ENCODE measurements around the gene GUCY1A1.

Gene GUCY1A1

GRCh38 chr4:155745984-155746383 is 79.3 kb downstream of the GUCY1A1 start:
- no peak for DNase-seq

- no peak for DNase-seq
Measured at GRCh38 chr4:155748039-155748438, 81.4 kb downstream of the GUCY1A1 start.

DNA sequence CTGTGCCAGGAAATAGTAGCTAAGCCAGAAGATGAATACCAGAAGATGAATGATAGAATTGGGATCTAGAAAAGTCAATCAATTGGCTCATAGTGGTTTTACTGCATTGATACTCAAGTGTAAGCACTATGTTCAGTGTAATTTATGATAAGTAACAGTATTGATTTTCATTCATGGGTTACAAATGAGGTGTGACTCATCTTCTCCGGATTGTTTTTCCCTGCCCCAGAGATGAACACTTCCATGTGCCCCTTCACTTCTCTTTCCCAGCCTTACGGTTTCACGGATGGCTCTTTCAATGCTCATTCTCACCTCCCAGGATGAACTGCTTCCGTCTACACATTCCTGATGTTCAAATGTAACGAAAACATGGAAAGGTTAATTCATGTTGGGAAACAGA is 82.4 kb downstream of the GUCY1A1 start:
- DNase-seq, result no peak

GRCh38 chr4:155751569-155751968 is 84.9 kb downstream of the GUCY1A1 start:
- DNase-seq, result no peak

GRCh38 chr4:155757745-155758265 is 91.2 kb downstream of the GUCY1A1 start:
- no peak for DNase-seq

DNA sequence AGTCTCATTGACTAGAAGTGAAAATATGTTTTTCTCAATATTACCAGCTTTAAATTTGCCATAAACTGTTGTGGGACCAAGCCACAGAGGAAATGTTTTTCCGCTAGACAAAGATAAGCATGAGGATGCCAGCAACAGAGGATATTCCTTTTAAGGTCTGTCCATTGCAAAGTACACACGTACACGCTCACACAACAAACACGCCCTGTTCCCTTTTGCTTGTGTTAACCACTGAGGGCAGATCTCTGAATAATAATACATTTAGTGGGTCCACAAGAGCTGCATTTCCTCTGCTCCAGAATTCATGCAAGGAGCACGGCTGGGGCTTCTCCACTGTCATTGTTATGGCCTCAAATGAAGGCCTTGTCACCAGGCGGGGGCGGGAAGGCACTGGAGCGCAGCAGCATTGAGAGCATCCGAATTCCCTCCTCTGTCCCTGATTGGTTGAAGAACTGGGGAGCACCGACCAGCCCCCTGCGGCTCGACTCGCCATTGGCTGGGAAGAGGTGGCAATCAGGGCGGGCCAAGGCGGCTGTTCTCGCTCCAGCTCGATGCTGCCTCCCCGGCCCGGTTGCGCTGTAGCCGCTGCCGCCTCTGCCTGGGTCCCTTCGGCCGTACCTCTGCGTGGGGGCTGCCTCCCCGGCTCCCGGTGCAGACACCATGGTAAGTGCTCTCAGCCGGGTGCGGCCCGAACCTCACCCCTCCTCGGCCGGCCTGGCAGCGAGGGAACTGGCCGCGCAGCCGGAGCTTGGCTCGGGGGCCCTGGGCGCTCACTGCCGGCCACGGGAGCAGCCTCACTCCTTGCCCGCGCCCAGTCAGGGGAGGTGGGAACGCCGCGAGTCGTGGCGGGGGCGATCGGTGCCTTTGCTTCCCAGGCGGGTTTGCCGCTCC is 92.1 kb downstream of the GUCY1A1 start, which contains the start of gene GUCY1B1:
Gene GUCY1B1, plus strand, starts transcription at position 541 of the 891 bp plus-strand sequence. Its CDS starts 120 bp downstream, at position 661.
- peak; percentile 4 for DNase-seq

- DNase-seq, result no peak
Measured at GRCh38 chr4:155759372-155760252, 93.0 kb downstream of the GUCY1A1 start.

GRCh38 chr4:155761047-155761446 is 94.4 kb downstream of the GUCY1A1 start:
- DNase-seq, result no peak

DNA sequence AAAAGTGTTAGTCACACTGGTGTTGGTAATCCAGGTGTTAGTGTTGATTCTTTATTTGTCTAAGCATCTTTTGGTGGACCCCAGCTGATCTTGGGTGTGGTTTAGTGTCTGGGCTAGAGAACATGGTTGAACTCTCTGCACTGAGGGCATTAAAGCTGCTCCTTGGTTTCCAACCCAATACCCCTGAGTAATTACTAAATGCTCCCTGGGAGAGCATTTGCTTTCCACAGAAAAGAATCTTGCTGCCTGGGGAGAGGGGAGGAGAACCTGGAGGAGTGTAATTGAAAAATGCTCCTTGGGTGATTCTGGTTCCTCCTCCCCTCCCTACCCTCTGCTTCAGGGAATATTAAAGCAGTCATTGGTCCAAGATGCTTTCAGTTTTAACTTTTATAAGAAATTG is 95.3 kb downstream of the GUCY1A1 start:
- no peak for DNase-seq

- no peak for DNase-seq
Measured at GRCh38 chr4:155762334-155762733, 95.7 kb downstream of the GUCY1A1 start.

- no peak for DNase-seq
Measured at GRCh38 chr4:155763551-155763950, 96.9 kb downstream of the GUCY1A1 start.

- DNase-seq, result no peak
Measured at GRCh38 chr4:155765149-155765548, 98.5 kb downstream of the GUCY1A1 start.

DNA sequence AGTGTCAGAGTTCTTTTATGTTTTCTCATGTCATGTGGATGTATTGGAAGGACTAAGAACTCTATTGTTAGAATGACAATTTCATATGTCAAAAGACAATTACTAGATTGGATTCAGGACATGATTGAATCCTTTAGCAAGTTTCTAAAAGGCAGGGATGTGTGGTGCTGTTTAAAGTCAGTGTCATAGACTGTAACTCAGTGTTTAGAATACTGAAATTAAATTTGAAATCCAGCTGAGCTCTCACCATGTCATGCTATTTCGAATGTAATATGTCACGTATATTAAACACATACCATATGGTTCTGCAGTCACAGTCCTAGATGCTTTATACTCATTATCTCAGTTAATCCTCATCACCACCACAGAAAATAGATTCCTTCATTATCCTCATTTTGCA is 100.0 kb downstream of the GUCY1A1 start:
- DNase-seq, result no peak

DNA sequence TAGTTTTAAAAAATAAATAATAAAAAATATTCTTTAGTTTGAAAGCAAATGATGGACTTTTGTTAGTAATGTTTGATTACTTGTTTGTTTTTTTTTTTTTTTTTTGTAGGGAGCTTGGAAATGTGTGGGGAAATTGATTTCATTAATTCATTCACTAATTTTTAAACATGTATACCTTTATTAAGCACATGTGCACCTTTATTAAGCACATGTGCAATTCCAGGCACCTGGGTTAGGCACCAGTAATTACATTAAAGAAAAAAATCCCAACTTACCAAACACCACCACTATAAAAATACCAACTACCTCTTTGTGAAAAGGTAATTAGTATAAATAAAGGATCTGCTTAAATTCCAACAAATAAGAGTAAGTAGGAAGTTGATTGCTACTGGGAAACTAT is 101.7 kb downstream of the GUCY1A1 start:
- no peak for DNase-seq

- no peak for DNase-seq
Measured at GRCh38 chr4:155769090-155769489, 102.4 kb downstream of the GUCY1A1 start.

DNA sequence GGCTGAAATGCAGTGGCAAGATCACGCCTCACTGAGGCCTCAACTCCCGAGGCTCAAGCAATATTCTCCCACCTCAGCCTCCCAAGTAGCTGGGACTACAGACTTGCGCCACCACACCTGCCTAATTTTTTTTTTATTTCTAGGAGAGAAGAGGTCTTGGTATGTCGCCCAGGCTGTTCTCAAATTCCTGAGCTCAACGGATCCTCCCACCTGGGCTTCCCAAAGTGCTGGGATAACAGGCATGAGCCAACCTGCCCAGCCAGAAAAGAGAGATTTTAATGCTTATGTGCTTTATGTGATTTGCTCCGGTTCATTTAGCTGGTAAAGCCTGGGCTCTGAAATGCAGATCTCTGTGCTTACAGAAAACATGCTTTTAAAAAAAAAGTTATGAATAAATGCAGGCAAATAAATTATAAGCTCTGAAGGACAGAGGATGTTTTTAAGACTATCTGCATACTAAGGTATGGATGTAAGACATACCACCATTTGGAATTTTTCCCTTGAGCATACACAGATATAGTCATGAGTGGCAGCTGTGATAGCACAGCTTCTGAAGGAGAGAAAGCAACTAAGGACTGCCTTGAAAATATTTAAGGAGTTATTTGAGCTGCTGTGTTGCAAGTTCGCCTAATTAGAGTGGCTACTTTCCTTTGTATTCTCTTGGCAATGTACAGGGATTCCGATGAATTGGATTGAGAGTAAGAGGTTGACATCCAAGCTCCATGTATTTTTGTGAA is 106.0 kb downstream of the GUCY1A1 start:
- no peak for DNase-seq

DNA sequence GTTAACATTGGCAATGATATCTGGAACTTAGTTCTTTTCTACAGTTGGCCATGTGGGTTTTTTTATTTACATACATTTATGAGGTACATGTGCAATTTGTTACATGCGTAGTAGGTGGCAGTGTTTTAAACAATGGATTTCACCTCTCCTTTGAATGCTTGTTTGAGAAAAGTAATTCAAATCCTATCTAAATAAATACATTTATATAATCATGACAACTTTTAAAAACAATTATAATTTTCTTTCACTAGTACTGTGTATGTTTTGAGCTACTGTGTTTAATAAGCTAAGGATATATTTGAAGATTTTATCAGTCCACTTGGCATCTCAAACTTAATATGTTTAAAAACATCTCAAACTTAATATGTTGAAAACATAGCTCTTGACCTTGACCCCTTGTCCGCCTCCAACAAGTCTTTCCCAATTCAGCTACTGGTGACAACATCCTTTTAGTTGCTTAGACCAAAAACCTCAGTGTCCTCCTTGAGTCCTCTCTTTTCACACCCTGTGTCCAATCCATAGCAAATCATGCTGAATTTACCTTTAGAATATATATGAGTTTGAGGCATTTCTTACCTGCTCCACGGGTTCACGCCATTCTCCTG is 106.7 kb downstream of the GUCY1A1 start:
- no peak for DNase-seq

DNA sequence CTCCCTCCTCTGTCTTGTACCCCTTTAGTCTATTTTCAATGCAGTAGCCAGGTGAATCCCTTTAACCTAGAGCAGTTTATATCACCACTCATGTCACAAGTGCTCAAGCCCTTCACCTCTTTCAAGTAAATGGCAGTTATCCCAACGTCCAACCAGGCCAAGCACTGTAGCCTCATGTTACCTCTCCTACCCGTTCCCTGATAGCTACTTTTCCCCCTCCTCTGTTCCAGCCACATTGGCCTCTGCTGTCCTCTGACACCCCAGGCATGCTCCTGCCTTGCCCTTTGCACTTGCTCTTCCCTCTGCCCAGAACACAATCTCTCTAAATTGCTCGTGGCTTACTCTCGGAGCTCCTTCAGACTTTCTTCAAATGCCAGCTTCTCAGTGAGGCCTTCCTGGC is 107.4 kb downstream of the GUCY1A1 start:
- no peak for DNase-seq

- no peak for DNase-seq
Measured at GRCh38 chr4:155777971-155778735, 111.5 kb downstream of the GUCY1A1 start.

DNA sequence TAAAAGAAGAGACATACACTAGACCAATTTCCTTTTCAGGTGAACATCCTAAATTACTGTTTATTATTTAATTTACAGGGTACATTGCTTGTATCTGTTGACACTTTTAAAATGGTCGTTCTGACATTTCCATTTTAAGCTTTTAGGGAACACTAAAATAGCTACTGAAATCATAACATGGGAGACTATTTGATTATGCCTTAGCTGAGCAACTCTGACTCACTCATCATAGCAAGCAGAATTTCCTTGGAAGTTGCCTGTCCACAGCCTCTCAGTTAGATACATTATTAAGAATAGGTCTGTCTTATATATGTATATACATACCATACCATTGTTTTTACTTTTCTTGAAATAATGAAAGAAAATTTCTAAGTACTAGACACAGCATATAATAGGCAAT is 114.1 kb downstream of the GUCY1A1 start:
- DNase-seq, result no peak

DNA sequence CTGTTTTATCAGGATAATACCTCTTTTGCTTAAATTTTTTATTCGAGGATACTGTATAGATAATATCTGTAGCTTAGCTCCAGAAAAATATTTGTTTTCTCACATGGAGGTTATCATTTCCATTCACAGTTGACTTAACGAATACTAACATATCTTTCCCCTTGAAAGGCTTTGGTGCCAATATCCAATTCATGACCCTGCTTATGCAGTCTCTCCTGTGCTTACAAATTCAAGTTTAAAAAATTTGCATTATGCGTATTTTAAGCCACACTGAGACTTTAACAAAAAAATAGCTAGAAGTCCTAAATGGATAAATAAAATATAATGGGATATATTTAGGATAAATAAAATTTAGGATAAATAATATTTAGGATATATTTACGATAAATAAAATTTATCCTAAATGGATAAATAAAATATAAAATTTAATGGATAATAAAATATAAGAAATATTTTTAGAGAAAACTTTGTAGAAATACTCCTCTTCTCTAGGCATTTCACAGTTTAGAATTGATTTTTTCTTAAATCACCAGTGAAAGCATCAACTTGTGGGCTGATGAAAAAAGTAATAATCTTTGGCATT is 114.7 kb downstream of the GUCY1A1 start:
- DNase-seq, result no peak

All from NCI-H1092 (cell line).